Measurements from ENCODE around the gene HDAC4.
"Not testable (repeated sequence)": the region's sequence is repeated elsewhere in the genome, so short reads cannot be mapped to it uniquely, and the experiment has no call there.

Gene HDAC4

GRCh38 chr2:239081046-239081445 lies 319.8 kb downstream of the HDAC4 start:
- Histone ChIP-seq H3K9ac (ENCODE audit: low read depth, low read length) (no peak overlapping the region), H3K4me1 (ENCODE audit: insufficient read depth, low read length) (no peaks in the 10 kb centered on the region), H3K9me3 (ENCODE audit: control insufficient read depth, insufficient read depth, low read length) (no peaks in the 10 kb centered on the region), H3K36me3 (ENCODE audit: insufficient read depth, low read length) (no peaks in the 10 kb centered on the region)

- Histone ChIP-seq H3K36me3 (ENCODE audit: insufficient read depth, low read length) (no peaks in the 10 kb centered on the region), H3K4me1 (ENCODE audit: insufficient read depth, low read length) (no peaks in the 10 kb centered on the region), H3K9ac (ENCODE audit: low read depth, low read length) (no peak overlapping the region), H3K9me3 (ENCODE audit: control insufficient read depth, insufficient read depth, low read length) (no peaks in the 10 kb centered on the region)
These were observed 321.0 kb downstream of the HDAC4 start for GRCh38 chr2:239079671-239080294.

GRCh38 chr2:239078128-239078924 lies 322.5 kb downstream of the HDAC4 start:
- no peaks in the 10 kb centered on the region for H3K9me3 ChIP-seq (ENCODE audit: control insufficient read depth, insufficient read depth, low read length)
- no peaks in the 10 kb centered on the region for H3K36me3 ChIP-seq (ENCODE audit: insufficient read depth, low read length)
- no peaks in the 10 kb centered on the region for H3K4me1 ChIP-seq (ENCODE audit: insufficient read depth, low read length)
- H3K9ac ChIP-seq (ENCODE audit: low read depth, low read length) = no peak overlapping the region

- Histone ChIP-seq H3K36me3 (ENCODE audit: insufficient read depth, low read length) (no peaks in the 10 kb centered on the region), H3K4me1 (ENCODE audit: insufficient read depth, low read length) (no peaks in the 10 kb centered on the region), H3K9ac (ENCODE audit: low read depth, low read length) (no peak overlapping the region), H3K9me3 (ENCODE audit: control insufficient read depth, insufficient read depth, low read length) (no peaks in the 10 kb centered on the region)
These were observed 323.6 kb downstream of the HDAC4 start for GRCh38 chr2:239077260-239077659.

- no peaks in the 10 kb centered on the region for H3K36me3 ChIP-seq (ENCODE audit: insufficient read depth, low read length)
- no peak overlapping the region for H3K9ac ChIP-seq (ENCODE audit: low read depth, low read length)
- no peaks in the 10 kb centered on the region for H3K9me3 ChIP-seq (ENCODE audit: control insufficient read depth, insufficient read depth, low read length)
- H3K4me1 ChIP-seq (ENCODE audit: insufficient read depth, low read length) = no peaks in the 10 kb centered on the region
These were observed 324.7 kb downstream of the HDAC4 start for GRCh38 chr2:239075918-239076758.

- Histone ChIP-seq H3K9ac (ENCODE audit: low read depth, low read length) (no peak overlapping the region), H3K9me3 (ENCODE audit: control insufficient read depth, insufficient read depth, low read length) (no peaks in the 10 kb centered on the region), H3K4me1 (ENCODE audit: insufficient read depth, low read length) (no peaks in the 10 kb centered on the region), H3K36me3 (ENCODE audit: insufficient read depth, low read length) (no peaks in the 10 kb centered on the region)
These were observed 326.9 kb downstream of the HDAC4 start for GRCh38 chr2:239073745-239074530.

- no peaks in the 10 kb centered on the region for H3K36me3 ChIP-seq (ENCODE audit: insufficient read depth, low read length)
- H3K9me3 ChIP-seq (ENCODE audit: control insufficient read depth, insufficient read depth, low read length) = no peaks in the 10 kb centered on the region
- no peaks in the 10 kb centered on the region for H3K4me1 ChIP-seq (ENCODE audit: insufficient read depth, low read length)
- H3K9ac ChIP-seq (ENCODE audit: low read depth, low read length) = no peak overlapping the region
These were observed 327.6 kb downstream of the HDAC4 start for GRCh38 chr2:239073270-239073669.

- Histone ChIP-seq H3K9ac (ENCODE audit: low read depth, low read length) (no peak overlapping the region), H3K36me3 (ENCODE audit: insufficient read depth, low read length) (no peaks in the 10 kb centered on the region), H3K9me3 (ENCODE audit: control insufficient read depth, insufficient read depth, low read length) (no peaks in the 10 kb centered on the region), H3K4me1 (ENCODE audit: insufficient read depth, low read length) (no peaks in the 10 kb centered on the region)
These were observed 328.0 kb downstream of the HDAC4 start for GRCh38 chr2:239072786-239073185.

GRCh38 chr2:239070466-239070865 lies 330.4 kb downstream of the HDAC4 start:
- no peaks in the 10 kb centered on the region for H3K4me1 ChIP-seq (ENCODE audit: insufficient read depth, low read length)
- no peaks in the 10 kb centered on the region for H3K36me3 ChIP-seq (ENCODE audit: insufficient read depth, low read length)
- H3K9me3 ChIP-seq (ENCODE audit: control insufficient read depth, insufficient read depth, low read length) = no peaks in the 10 kb centered on the region
- H3K9ac ChIP-seq (ENCODE audit: low read depth, low read length) = no peak overlapping the region

GRCh38 chr2:239069362-239070333 lies 331.2 kb downstream of the HDAC4 start:
- H3K4me1 ChIP-seq (ENCODE audit: insufficient read depth, low read length); H3K36me3 ChIP-seq (ENCODE audit: insufficient read depth, low read length); H3K9ac ChIP-seq (ENCODE audit: low read depth, low read length); H3K9me3 ChIP-seq (ENCODE audit: control insufficient read depth, insufficient read depth, low read length): not testable (repeated sequence)

GRCh38 chr2:239068411-239068810 lies 332.4 kb downstream of the HDAC4 start:
- Histone ChIP-seq H3K9me3 (ENCODE audit: control insufficient read depth, insufficient read depth, low read length) (no peaks in the 10 kb centered on the region), H3K9ac (ENCODE audit: low read depth, low read length) (no peak overlapping the region), H3K4me1 (ENCODE audit: insufficient read depth, low read length) (no peaks in the 10 kb centered on the region), H3K36me3 (ENCODE audit: insufficient read depth, low read length) (no peaks in the 10 kb centered on the region)

GRCh38 chr2:239067196-239067865 lies 333.5 kb downstream of the HDAC4 start:
- no peaks in the 10 kb centered on the region for H3K9me3 ChIP-seq (ENCODE audit: control insufficient read depth, insufficient read depth, low read length)
- no peak overlapping the region for H3K9ac ChIP-seq (ENCODE audit: low read depth, low read length)
- H3K4me1 ChIP-seq (ENCODE audit: insufficient read depth, low read length) = no peaks in the 10 kb centered on the region
- H3K36me3 ChIP-seq (ENCODE audit: insufficient read depth, low read length) = no peaks in the 10 kb centered on the region

- H3K36me3 ChIP-seq (ENCODE audit: insufficient read depth, low read length) = no peaks in the 10 kb centered on the region
- no peak overlapping the region for H3K9ac ChIP-seq (ENCODE audit: low read depth, low read length)
- no peaks in the 10 kb centered on the region for H3K4me1 ChIP-seq (ENCODE audit: insufficient read depth, low read length)
These were observed 334.2 kb downstream of the HDAC4 start for GRCh38 chr2:239066597-239066996.

More at GRCh38 chr2:239066597-239066996, 334.2 kb downstream of the HDAC4 start:
- H3K9me3 ChIP-seq (ENCODE audit: control insufficient read depth, insufficient read depth, low read length) = no peaks in the 10 kb centered on the region
